ES-I3 (cell line): Measurements from ENCODE around the gene SESN1.
"Not testable (repeated sequence)": the region's sequence is repeated elsewhere in the genome, so short reads cannot be mapped to it uniquely, and the experiment has no call there.

Source experiments
- H3K36me3 ChIP-seq: 2 replicates; pipeline ENCODE4 v1.6.1; 2013; ENCODE audit warnings: mild to moderate bottlenecking, low read length, control low read depth, moderate library complexity; ENCODE audit not compliant: insufficient read depth
- H3K4me1 ChIP-seq: 2 replicates; pipeline ENCODE4 v1.6.1; 2013; ENCODE audit warnings: mild to moderate bottlenecking, control low read depth, low read length; ENCODE audit not compliant: insufficient read depth
- H3K9ac ChIP-seq: 2 replicates; pipeline ENCODE4 v1.6.1; 2013; ENCODE audit warnings: low read depth, mild to moderate bottlenecking, low read length, moderate library complexity
- H3K9me3 ChIP-seq: 2 replicates; pipeline ENCODE4 v1.6.1; 2013; ENCODE audit warnings: mild to moderate bottlenecking, low read length, moderate library complexity; ENCODE audit not compliant: control insufficient read depth, insufficient read depth

The SESN1 gene

DNA sequence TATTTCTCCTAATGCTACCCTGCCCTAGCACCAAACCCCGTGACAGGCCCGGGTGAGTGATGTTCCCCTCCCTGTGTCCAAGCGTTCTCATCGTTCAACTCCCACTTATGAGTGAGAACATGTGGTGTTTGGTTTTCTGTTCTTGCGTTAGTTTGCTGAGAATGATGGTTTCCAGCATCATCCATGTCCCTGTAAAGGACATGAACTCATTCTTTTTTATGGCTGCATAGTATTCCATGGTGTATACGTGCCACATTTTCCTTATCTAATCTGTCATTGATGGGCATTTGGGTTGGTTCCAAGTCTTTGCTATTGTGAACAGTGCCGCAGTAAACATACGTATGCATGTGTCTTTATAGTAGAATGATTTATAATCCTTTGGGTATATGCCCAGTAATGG, 15.0 kb upstream of the SESN1 start:
- H3K36me3 ChIP-seq, H3K4me1 ChIP-seq, H3K9ac ChIP-seq, H3K9me3 ChIP-seq: not testable (repeated sequence)

GRCh38 chr6:109105681-109106080, 11.0 kb upstream of the SESN1 start:
- Histone ChIP-seq H3K9ac (no peak overlapping the region), H3K36me3 (no peaks in the 10 kb centered on the region), H3K9me3 (no peaks in the 10 kb centered on the region), H3K4me1 (no peaks in the 10 kb centered on the region)

DNA sequence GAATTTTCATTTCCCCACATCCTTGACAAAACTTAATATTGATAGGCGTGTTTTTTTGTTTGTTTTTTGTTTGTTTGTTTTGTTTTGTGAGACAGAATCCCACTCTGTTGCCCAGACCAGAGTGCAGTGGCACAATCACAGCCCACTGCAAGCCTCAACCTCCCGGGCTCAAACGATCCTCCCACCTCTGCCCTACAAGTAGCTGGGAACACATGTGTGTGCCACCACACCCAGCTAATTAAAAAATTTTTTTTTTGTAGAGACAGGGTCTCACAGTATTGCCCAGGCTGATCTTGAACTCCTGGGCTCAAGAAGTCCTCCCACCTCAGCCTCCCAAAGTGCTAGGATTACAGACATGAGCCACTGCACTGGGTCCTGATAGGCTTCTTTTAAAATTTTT, 9.9 kb upstream of the SESN1 start:
- Histone ChIP-seq H3K9ac (no peak overlapping the region), H3K4me1 (no peaks in the 10 kb centered on the region), H3K36me3 (no peaks in the 10 kb centered on the region), H3K9me3 (no peaks in the 10 kb centered on the region)

GRCh38 chr6:109103942-109104341, 9.3 kb upstream of the SESN1 start:
- Histone ChIP-seq H3K36me3 (no peaks in the 10 kb centered on the region), H3K4me1 (no peaks in the 10 kb centered on the region), H3K9ac (no peak overlapping the region), H3K9me3 (no peaks in the 10 kb centered on the region)

DNA sequence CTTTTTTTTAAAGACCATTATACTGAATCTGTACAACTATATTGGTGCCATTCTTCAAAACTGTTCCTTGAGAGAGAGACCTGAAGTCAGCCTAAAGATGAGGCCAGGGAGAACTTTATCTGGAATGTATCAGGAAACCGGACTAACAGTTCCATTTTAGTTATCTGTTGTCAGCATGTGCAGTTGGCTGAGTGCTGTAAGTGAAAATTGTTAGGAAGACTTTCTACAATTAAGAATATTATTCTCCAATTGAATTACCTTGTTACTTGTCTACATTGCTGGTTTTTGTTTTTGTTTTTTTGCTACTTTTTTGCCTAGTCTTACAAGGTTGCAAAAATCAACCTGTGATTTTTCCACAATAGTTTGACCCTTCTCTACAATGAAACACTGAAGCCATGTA, 8.1 kb upstream of the SESN1 start:
- no peak overlapping the region for H3K9ac ChIP-seq
- H3K9me3 ChIP-seq, result no peaks in the 10 kb centered on the region
- H3K36me3 ChIP-seq, result no peaks in the 10 kb centered on the region
- no peaks in the 10 kb centered on the region for H3K4me1 ChIP-seq

DNA sequence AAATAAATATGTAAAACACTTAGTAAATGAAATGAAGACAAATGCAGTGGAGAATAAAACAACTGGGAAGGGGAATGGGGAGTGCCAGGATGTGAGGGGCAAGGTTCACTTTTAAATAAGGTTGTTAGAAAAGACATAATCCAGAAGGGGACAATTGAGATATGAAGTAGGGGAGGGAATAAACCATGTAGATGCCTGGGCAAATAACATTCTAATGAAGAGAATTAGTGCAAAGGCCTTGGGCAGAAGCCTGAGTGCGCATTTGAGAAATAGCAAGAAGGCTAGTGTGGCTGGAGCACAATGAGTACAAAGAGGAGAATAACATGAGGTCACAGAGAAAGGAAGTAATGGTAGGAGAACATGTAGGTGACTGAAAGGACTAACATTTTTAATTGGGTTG, 3.0 kb upstream of the SESN1 start:
- no peaks in the 10 kb centered on the region for H3K9me3 ChIP-seq
- H3K36me3 ChIP-seq, result no peaks in the 10 kb centered on the region
- no peaks in the 10 kb centered on the region for H3K4me1 ChIP-seq

GRCh38 chr6:109096208-109096607, 1.6 kb upstream of the SESN1 start:
- Histone ChIP-seq H3K9me3 (no peaks in the 10 kb centered on the region), H3K9ac (peak overlapping the region; percentile 94; the same call in 1 of the 2 replicates), H3K36me3 (no peaks in the 10 kb centered on the region), H3K4me1 (no peaks in the 10 kb centered on the region)

More for the DNA sequence above, 3.0 kb upstream of the SESN1 start:
- H3K9ac ChIP-seq, result no peak overlapping the region

DNA sequence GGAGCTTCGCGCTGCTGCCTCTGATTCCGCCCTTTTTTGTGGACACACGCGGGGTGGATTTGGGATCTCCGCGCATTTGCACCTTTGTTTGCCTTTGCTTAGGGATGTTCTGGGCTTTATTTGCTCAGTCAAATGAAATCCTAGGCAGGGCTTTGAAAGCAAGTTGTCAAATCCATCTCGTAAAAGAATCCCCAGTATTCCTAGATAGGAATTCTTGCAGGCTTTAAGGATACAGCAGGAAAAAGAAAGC, 1.1 kb upstream of the SESN1 start:
- H3K9ac ChIP-seq, result peak overlapping the region; percentile 94
- no peaks in the 10 kb centered on the region for H3K4me1 ChIP-seq
- H3K9me3 ChIP-seq, result no peaks in the 10 kb centered on the region
- H3K36me3 ChIP-seq, result no peaks in the 10 kb centered on the region

- Histone ChIP-seq H3K36me3 (no peaks in the 10 kb centered on the region), H3K9me3 (no peaks in the 10 kb centered on the region), H3K9ac (peak within 1 kb of the TSS; percentile 94), H3K4me1 (no peaks in the 10 kb centered on the region)
Observed at GRCh38 chr6:109095036-109095834, 589 bp upstream of the SESN1 start, which contains the start of gene CEP57L1. Gene CEP57L1, plus strand, starts transcription at chr6:109095507. Its CDS starts 49,715 bp downstream, at chr6:109145222.

DNA sequence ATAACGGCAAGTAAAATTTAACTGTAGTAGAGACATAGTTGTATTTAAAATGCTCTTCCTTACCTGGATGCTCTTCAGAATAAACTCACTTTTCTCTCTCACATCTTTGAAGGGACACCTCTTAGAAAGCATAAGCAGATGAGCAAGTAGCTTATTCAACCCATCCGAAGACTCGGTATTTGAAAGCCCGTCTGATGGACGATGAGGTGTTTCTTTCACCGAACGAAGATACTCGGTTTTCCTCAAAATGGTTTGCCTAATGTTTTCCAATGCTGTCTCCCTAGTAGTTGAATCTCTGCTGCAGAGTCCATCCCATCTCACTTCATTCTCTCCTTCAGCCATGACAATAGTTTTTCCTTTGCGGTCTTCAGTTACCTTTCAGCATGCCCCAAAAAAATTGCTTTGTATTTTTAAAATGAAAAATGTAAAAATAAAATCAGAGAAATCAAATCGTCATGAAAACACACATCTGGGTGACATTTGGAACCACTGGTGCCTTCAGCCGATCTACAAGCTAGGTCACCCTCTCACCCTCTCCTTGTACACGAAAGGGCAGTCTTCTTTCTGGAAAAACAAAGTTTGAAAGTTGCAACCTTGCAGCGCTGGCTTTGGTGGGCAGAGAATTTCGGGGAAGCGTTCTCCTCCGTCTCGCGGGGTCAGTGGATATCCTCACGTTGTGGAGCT, 772 bp downstream of the SESN1 start:
- Histone ChIP-seq H3K9me3 (no peaks in the 10 kb centered on the region), H3K4me1 (peaks cover 10% of the 10 kb centered on the region; the same call in 1 of the 2 replicates), H3K9ac (peak overlapping the region; percentile 94; the same call in 1 of the 2 replicates), H3K36me3 (no peaks in the 10 kb centered on the region)

DNA sequence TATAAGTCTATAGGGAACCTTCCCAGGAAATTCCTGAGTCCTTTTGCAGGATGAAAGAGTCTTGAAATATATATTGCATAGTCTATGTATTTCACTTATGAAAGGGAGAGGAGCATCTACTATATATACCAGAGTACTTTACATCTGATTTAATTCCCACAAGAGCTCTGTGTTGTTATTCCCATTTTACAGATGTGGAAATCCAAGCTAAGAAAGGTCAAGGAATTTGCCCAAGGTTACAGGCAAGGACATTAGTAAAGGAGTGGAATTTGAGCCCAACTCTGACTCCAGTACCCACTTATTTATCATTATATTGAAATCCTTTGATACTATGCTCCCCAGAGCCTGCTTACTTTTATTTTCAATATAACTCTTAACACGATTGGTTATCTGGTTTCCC, 2.6 kb downstream of the SESN1 start:
- Histone ChIP-seq H3K9me3 (no peaks in the 10 kb centered on the region), H3K9ac (no peak overlapping the region), H3K36me3 (no peaks in the 10 kb centered on the region), H3K4me1 (peaks cover 10% of the 10 kb centered on the region)

- Histone ChIP-seq H3K4me1 (peaks cover 10% of the 10 kb centered on the region), H3K9me3 (no peaks in the 10 kb centered on the region), H3K36me3 (no peaks in the 10 kb centered on the region), H3K9ac (no peak overlapping the region)
Observed at GRCh38 chr6:109091314-109092024, 3.2 kb downstream of the SESN1 start.

DNA sequence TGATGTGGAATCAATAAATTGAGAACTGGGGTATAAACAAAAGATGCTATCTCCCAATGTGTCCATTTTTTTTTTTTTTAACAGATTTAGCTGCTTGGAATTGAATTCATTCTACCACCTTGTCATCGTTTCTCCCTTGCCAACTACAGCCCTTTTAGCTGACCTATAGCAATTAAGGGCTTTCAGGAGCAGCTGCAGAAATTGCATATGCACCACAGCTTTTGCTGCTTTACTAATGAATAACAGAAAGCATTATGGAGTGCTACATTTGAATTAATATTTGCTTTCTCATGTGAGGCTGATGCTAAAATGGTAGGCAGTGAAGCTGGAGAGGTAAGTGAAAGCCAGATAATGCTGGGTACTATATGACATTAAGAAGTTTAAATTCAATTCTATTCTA, 5.7 kb downstream of the SESN1 start:
- Histone ChIP-seq H3K36me3 (no peaks in the 10 kb centered on the region), H3K4me1 (peaks cover 10% of the 10 kb centered on the region), H3K9ac (no peak overlapping the region), H3K9me3 (no peaks in the 10 kb centered on the region)

DNA sequence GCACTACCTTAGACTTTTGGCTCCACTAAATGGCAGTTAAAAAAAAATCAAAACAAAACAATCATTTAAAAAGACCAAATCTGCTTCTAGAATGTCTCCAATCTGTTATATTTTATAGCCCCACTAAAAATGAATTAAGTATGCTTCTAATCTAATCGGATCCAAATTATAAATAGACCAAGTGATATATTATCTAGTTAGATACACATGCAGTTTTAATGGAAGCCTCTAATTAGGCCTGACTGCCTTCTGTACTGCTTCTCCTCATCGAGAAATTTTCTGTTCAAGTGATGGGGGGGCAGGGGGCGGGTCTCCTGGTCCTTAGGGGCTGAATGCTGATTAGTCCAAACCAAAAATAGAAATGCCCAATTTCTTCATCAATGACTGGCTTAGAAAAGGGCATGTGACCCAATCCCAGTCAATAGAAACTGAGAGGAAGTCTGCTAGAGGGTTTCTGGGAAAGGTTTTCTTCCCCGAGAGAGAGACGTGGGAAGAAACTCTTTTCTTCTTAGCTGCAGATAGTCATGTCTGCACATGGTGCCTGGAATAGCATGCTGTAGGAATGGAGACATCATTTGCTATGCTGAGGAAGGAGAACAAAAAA, 6.9 kb downstream of the SESN1 start:
- Histone ChIP-seq H3K9ac (no peak overlapping the region), H3K9me3 (no peaks in the 10 kb centered on the region), H3K36me3 (no peaks in the 10 kb centered on the region), H3K4me1 (peaks cover 10% of the 10 kb centered on the region)
